MM.1S (cell line): ENCODE data around the gene ADTRP.

Experiments used
- CTCF ChIP-seq: fragments of 300-600 bp; sonication (generic); IDR thresholded peaks from 2 replicates; pipeline ENCODE4 v1.5.1; 2016; ENCODE audit warnings: antibody characterized with exemption, low read length, mixed read lengths
- EZH2phosphoT487 ChIP-seq: fragments of 300-600 bp; sonication (generic); IDR thresholded peaks from 2 replicates; pipeline ENCODE4 v1.6.1; 2018; ENCODE audit warnings: antibody characterized with exemption, low read length

- no peak for TF ChIP-seq EZH2phosphoT487
- no peak for TF ChIP-seq CTCF
Observed at GRCh38 chr6:11791354-11792107, 12.9 kb upstream of the ADTRP start.
